Measurements from ENCODE around the gene ACAT2. TPM values are rescaled to one million over a fixed set of nuclear protein-coding genes. Genes with fewer than 3 reads are reported as not detected.
"Not testable (repeated sequence)": the region's sequence is repeated elsewhere in the genome, so short reads cannot be mapped to it uniquely, and the experiment has no call there.

The ACAT2 gene
- polyA plus RNA-seq, 3 donors: 54.7 to 64.8 (median 59.7) TPM

- DNase-seq (ENCODE audit: low read depth in 3 of 3, low spot score in 2 of 3): no peak
Observed at GRCh38 chr6:159806021-159806458, 44.2 kb downstream of the ACAT2 start.

- no peak for DNase-seq (ENCODE audit: low read depth in 3 of 3, low spot score in 2 of 3)
Observed at GRCh38 chr6:159807150-159807858, 45.5 kb downstream of the ACAT2 start.

- DNase-seq (ENCODE audit: low read depth in 3 of 3, low spot score in 2 of 3): no peak
Observed at GRCh38 chr6:159808647-159809046, 46.8 kb downstream of the ACAT2 start.

- DNase-seq (ENCODE audit: low read depth in 3 of 3, low spot score in 2 of 3): no peak
Observed at GRCh38 chr6:159809149-159809548, 47.3 kb downstream of the ACAT2 start.

GRCh38 chr6:159813781-159814180 is 51.9 kb downstream of the ACAT2 start:
- DNase-seq (ENCODE audit: low read depth in 3 of 3, low spot score in 2 of 3): no peak

GRCh38 chr6:159815410-159815809 is 53.6 kb downstream of the ACAT2 start:
- no peak for DNase-seq (ENCODE audit: low read depth in 3 of 3, low spot score in 2 of 3)

- not testable (repeated sequence) for DNase-seq (ENCODE audit: low read depth in 3 of 3, low spot score in 2 of 3)
Observed at GRCh38 chr6:159816775-159817174, 54.9 kb downstream of the ACAT2 start.

GRCh38 chr6:159817951-159818739 is 56.3 kb downstream of the ACAT2 start:
- DNase-seq (ENCODE audit: low read depth in 3 of 3, low spot score in 2 of 3): no peak

GRCh38 chr6:159819098-159819497 is 57.3 kb downstream of the ACAT2 start:
- no peak for DNase-seq (ENCODE audit: low read depth in 3 of 3, low spot score in 2 of 3)

- DNase-seq (ENCODE audit: low read depth in 3 of 3, low spot score in 2 of 3): no peak
Observed at GRCh38 chr6:159819932-159820640, 58.2 kb downstream of the ACAT2 start.

- DNase-seq (ENCODE audit: low read depth in 3 of 3, low spot score in 2 of 3): no peak
Observed at GRCh38 chr6:159821122-159821521, 59.3 kb downstream of the ACAT2 start.

- DNase-seq (ENCODE audit: low read depth in 3 of 3, low spot score in 2 of 3): no peak
Observed at GRCh38 chr6:159821726-159822125, 59.9 kb downstream of the ACAT2 start.

- DNase-seq (ENCODE audit: low read depth in 3 of 3, low spot score in 2 of 3): no peak
Observed at GRCh38 chr6:159823953-159824352, 62.1 kb downstream of the ACAT2 start.

- DNase-seq (ENCODE audit: low read depth in 3 of 3, low spot score in 2 of 3): not testable (repeated sequence)
Observed at GRCh38 chr6:159824690-159825089, 62.8 kb downstream of the ACAT2 start.

GRCh38 chr6:159826004-159826403 is 64.2 kb downstream of the ACAT2 start:
- DNase-seq (ENCODE audit: low read depth in 3 of 3, low spot score in 2 of 3): no peak

GRCh38 chr6:159826968-159827647 is 65.3 kb downstream of the ACAT2 start:
- DNase-seq (ENCODE audit: low read depth in 3 of 3, low spot score in 2 of 3): no peak

GRCh38 chr6:159828074-159828473 is 66.2 kb downstream of the ACAT2 start:
- no peak for DNase-seq (ENCODE audit: low read depth in 3 of 3, low spot score in 2 of 3)

Measured in right renal cortex interstitium (tissue), 3 donors.